Smooth muscle cell of the brain vasculature (primary cell): ENCODE results near the gene PAGE2B.
"Not testable (repeated sequence)": the region's sequence is repeated elsewhere in the genome, so short reads cannot be mapped to it uniquely, and the experiment has no call there.

Source experiments
- DNase-seq: peaks from one replicate; pipeline ENCODE4 v3.0.0-alpha.2; 2012; ENCODE audit warnings: low read depth, low spot score

Gene PAGE2B

GRCh38 chrX:55109306-55109705, 34.5 kb downstream of the PAGE2B start:
- DNase-seq: no peak

GRCh38 chrX:55111578-55112254, 36.9 kb downstream of the PAGE2B start:
- DNase-seq: no peak

GRCh38 chrX:55116589-55116988, 41.8 kb downstream of the PAGE2B start:
- not testable (repeated sequence) for DNase-seq

- DNase-seq: no peak
Measured at GRCh38 chrX:55118574-55118973, 43.7 kb downstream of the PAGE2B start.

GRCh38 chrX:55119271-55119670, 44.4 kb downstream of the PAGE2B start:
- no peak for DNase-seq

GRCh38 chrX:55119712-55120111, 44.9 kb downstream of the PAGE2B start:
- no peak for DNase-seq

GRCh38 chrX:55120761-55121358, 46.0 kb downstream of the PAGE2B start:
- no peak for DNase-seq

- DNase-seq: no peak
Measured at GRCh38 chrX:55123900-55124299, 49.1 kb downstream of the PAGE2B start.

- no peak for DNase-seq
Measured at GRCh38 chrX:55127692-55128091, 52.9 kb downstream of the PAGE2B start.
